ENCODE data around the gene PIK3CB.

DNA sequence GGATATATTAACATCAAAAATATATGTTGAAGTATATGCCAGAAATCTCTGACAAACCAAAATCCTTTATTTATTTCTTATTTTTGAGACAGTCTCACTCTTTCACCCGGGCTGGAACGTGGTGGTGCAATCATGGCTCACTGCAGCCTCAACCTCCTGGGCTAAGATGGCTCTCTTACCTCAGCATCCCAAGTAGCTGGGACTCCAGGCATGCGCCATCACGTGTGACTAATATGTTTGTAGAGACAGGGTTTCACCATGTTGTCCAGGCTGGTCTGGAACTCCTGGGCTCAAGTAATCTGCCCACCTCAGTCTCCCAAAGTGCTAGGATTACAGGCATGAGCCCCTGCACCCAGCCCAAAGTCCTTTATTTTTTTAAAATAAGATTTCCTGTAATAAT is 214.3 kb downstream of the PIK3CB start:
- TF ChIP-seq, protein P1, sequence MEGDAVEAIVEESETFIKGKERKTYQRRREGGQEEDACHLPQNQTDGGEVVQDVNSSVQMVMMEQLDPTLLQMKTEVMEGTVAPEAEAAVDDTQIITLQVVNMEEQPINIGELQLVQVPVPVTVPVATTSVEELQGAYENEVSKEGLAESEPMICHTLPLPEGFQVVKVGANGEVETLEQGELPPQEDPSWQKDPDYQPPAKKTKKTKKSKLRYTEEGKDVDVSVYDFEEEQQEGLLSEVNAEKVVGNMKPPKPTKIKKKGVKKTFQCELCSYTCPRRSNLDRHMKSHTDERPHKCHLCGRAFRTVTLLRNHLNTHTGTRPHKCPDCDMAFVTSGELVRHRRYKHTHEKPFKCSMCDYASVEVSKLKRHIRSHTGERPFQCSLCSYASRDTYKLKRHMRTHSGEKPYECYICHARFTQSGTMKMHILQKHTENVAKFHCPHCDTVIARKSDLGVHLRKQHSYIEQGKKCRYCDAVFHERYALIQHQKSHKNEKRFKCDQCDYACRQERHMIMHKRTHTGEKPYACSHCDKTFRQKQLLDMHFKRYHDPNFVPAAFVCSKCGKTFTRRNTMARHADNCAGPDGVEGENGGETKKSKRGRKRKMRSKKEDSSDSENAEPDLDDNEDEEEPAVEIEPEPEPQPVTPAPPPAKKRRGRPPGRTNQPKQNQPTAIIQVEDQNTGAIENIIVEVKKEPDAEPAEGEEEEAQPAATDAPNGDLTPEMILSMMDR (IDR thresholded peaks at IDR 0.05) = no peak
- TF ChIP-seq POLR2A (IDR thresholded peaks at IDR 0.05) = no peak

Data from thyroid gland (tissue), 4 donors.